NCI-H82 (cell line): ENCODE measurements around the gene ICA1.
A peak's percentile ranks its signal among the peaks of the same experiment; 100 is the strongest.

Experiments used
- DNase-seq: peaks from one replicate; lab custom pipeline; 2025; lab: John Stamatoyannopoulos, UW

Gene ICA1

GRCh38 chr7:8200316-8200715 lies 61.7 kb downstream of the ICA1 start:
- no peak for DNase-seq

GRCh38 chr7:8197994-8198698 lies 63.8 kb downstream of the ICA1 start:
- no peak for DNase-seq

GRCh38 chr7:8192897-8193296 lies 69.1 kb downstream of the ICA1 start:
- DNase-seq, result no peak

- peak; percentile 81 for DNase-seq
Measured at GRCh38 chr7:8190119-8190895, 71.7 kb downstream of the ICA1 start.

GRCh38 chr7:8189625-8190024 lies 72.3 kb downstream of the ICA1 start:
- DNase-seq, result peak; percentile 91

GRCh38 chr7:8185926-8186683 lies 75.9 kb downstream of the ICA1 start:
- DNase-seq, result no peak

- DNase-seq, result no peak
Measured at GRCh38 chr7:8184221-8184620, 77.7 kb downstream of the ICA1 start.

GRCh38 chr7:8179486-8179885 lies 82.5 kb downstream of the ICA1 start:
- DNase-seq, result no peak

GRCh38 chr7:8178353-8178752 lies 83.6 kb downstream of the ICA1 start:
- no peak for DNase-seq

GRCh38 chr7:8177109-8177933 lies 84.6 kb downstream of the ICA1 start:
- DNase-seq, result no peak

- DNase-seq, result peak; percentile 9
Measured at GRCh38 chr7:8176370-8177081, 85.4 kb downstream of the ICA1 start.

- DNase-seq, result no peak
Measured at GRCh38 chr7:8175929-8176369, 86.0 kb downstream of the ICA1 start.

GRCh38 chr7:8172372-8173354 lies 89.3 kb downstream of the ICA1 start:
- no peak for DNase-seq

- no peak for DNase-seq
Measured at GRCh38 chr7:8169171-8169570, 92.8 kb downstream of the ICA1 start.

- DNase-seq, result no peak
Measured at GRCh38 chr7:8168336-8168735, 93.6 kb downstream of the ICA1 start.

GRCh38 chr7:8165150-8165549 lies 96.8 kb downstream of the ICA1 start:
- DNase-seq, result no peak

GRCh38 chr7:8162181-8162580 lies 99.8 kb downstream of the ICA1 start:
- DNase-seq, result no peak

GRCh38 chr7:8161364-8161828 lies 100.6 kb downstream of the ICA1 start:
- DNase-seq, result no peak

GRCh38 chr7:8160779-8161345 lies 101.1 kb downstream of the ICA1 start:
- DNase-seq, result no peak
